HL-60 (cell line): ENCODE results near the gene SH2D3A.

Source experiments
- DNase-seq, 2 experiments: peaks; one replicate each; pipeline ENCODE4 v3.0.0-alpha.2; 2010 to 2020; ENCODE audit warnings: low read depth in 1 of 2, low spot score in 1 of 2
- H3K27ac ChIP-seq: fragments of 250-450 bp; sonication (Bioruptor Pico); replicated peaks from 2 replicates; pipeline ENCODE4 v1.5.1; 2020; ENCODE audit warnings: mild to moderate bottlenecking, moderate library complexity
- H3K27me3 ChIP-seq: fragments of 250-450 bp; sonication (Bioruptor Pico); 2 replicates; pipeline ENCODE4 v1.5.1; 2021; ENCODE audit warnings: mild to moderate bottlenecking, moderate library complexity; ENCODE audit not compliant: insufficient read depth, poor library complexity, severe bottlenecking
- H3K4me3 ChIP-seq: replicated peaks from 2 replicates; pipeline ENCODE4 v1.5.1; 2011; ENCODE audit warnings: mild to moderate bottlenecking, control low read depth, low read length; ENCODE audit not compliant: insufficient read depth
- CTCF ChIP-seq: IDR thresholded peaks from one replicate; pipeline ENCODE4 v1.5.1; 2011; ENCODE audit warnings: low read length, control low read depth, inconsistent platforms; ENCODE audit not compliant: insufficient read depth
- GABPA ChIP-seq: IDR thresholded peaks from 2 replicates; pipeline ENCODE4 v1.6.1; 2012; ENCODE audit warnings: low read depth
- POLR2AphosphoS5 ChIP-seq: IDR thresholded peaks from 2 replicates; pipeline ENCODE4 v1.6.1; 2012; ENCODE audit warnings: low read depth
- REST ChIP-seq: IDR thresholded peaks from 2 replicates; pipeline ENCODE4 v1.6.1; 2012; ENCODE audit warnings: low read depth; ENCODE audit not compliant: insufficient replicate concordance
- SPI1 ChIP-seq: IDR thresholded peaks from 2 replicates; pipeline ENCODE4 v1.6.1; 2012; ENCODE audit warnings: low read depth, mild to moderate bottlenecking, borderline replicate concordance

The SH2D3A gene

GRCh38 chr19:6774821-6775707 is 7.8 kb upstream of the SH2D3A start:
- peak overlapping the region; percentile 1; the same call in 1 of the 2 replicates for H3K4me3 ChIP-seq
- peak overlapping the region; percentile 29 for H3K27ac ChIP-seq
- no peak for TF ChIP-seq REST
- TF ChIP-seq SPI1 = peak; percentile 21; the same call in 1 of the 2 replicates
- TF ChIP-seq CTCF = no peak
- TF ChIP-seq POLR2AphosphoS5 = peak; percentile 72
- no peak for TF ChIP-seq GABPA
- no peaks in the 10 kb centered on the region for H3K27me3 ChIP-seq
- DNase-seq = peak; percentile 61 to 83

DNA sequence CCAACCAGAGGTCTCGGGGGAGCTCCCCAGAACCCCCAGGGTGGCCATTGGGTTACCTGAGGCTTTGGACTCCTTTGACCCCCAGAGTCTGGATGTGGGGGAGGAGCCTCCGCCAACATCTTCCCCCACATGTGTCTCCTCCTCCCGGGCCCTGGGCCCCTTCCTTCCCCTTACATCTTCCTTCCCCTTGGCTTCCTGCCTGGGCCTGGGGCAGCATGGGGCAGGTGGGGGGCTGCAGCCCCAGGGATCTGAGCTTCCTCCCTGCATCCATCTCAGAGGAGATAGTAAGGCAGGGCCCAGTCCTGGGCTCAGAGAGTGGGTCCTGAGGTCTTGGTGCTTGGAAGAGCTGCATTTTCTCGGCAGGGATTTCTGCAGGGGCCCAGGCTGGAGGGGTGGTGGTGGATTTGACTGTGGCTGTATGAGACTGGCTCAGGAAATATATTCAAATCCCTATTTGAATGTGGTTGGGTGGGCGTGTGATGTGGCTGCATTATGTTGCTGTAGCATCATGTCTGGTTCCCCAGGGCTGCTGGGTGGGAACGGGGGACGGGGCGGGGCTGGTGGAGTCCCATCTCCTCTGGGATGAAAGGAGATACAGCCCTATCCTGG is 6.2 kb upstream of the SH2D3A start:
- TF ChIP-seq POLR2AphosphoS5 = 0 out of 2 replicates have a peak, but pooled peaks have one; percentile 26
- TF ChIP-seq SPI1 = peak; percentile 29; the same call in 1 of the 2 replicates
- no peak for TF ChIP-seq REST
- TF ChIP-seq GABPA = peak; percentile 45
- peak; percentile 82 to 88 for DNase-seq
- H3K27me3 ChIP-seq = no peaks in the 10 kb centered on the region
- H3K27ac ChIP-seq = peak overlapping the region; percentile 96
- peak overlapping the region; percentile 87 for H3K4me3 ChIP-seq

DNA sequence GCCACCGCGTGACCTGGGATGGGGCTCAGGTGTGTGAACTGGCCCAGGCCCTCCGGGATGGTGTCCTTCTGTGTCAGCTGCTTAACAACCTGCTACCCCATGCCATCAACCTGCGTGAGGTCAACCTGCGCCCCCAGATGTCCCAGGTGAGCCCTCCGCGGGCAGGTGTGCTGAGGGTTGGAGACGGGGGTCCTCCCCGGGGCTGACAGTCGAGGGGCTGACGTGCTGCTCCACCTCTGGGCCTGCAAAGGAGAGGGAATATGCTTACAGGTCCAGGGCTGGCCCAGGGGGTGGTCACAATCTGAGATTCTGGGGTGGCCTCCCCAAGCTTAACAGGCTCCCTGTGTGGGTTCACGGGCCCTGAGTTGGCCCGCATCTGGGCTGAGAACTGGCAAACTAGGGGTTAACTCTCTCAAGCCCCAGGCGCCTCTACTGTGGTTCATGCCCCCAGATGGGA is 5.7 kb upstream of the SH2D3A start:
- no peak for DNase-seq
- peak overlapping the region; percentile 87 for H3K4me3 ChIP-seq
- H3K27me3 ChIP-seq = no peaks in the 10 kb centered on the region
- no peak for TF ChIP-seq SPI1
- TF ChIP-seq POLR2AphosphoS5 = no peak; the same call in 1 of the 2 replicates
- TF ChIP-seq CTCF = no peak
- TF ChIP-seq REST = no peak
- no peak for TF ChIP-seq GABPA
- H3K27ac ChIP-seq = peak overlapping the region; percentile 96
